Neural cell (in vitro differentiated cells): ENCODE measurements around the gene GPC3. TPM values are rescaled to one million over a fixed set of nuclear protein-coding genes. Genes with fewer than 3 reads are reported as not detected.

Experiments
- H2AFZ ChIP-seq: fragments of 200-600, 300-800 bp; sonication (generic), shearing (Covaris generic); 2 replicates; pipeline ENCODE4 v1.6.0; 2014; ENCODE audit warnings: low read depth, mild to moderate bottlenecking, antibody characterized with exemption, low read length, moderate library complexity
- H3F3A ChIP-seq: fragments of 200-600 bp; shearing (Covaris generic); 2 replicates; pipeline ENCODE4 v1.6.1; 2016; ENCODE audit warnings: mild to moderate bottlenecking, moderate library complexity, mixed read lengths, antibody characterized with exemption, low read length; ENCODE audit not compliant: insufficient read depth, poor library complexity, severe bottlenecking
- H3K27ac ChIP-seq: fragments of 200-600, 300-800 bp; sonication (generic), shearing (Covaris generic); 2 replicates; pipeline ENCODE4 v1.5.1; 2014; ENCODE audit warnings: mild to moderate bottlenecking, low read length, moderate library complexity
- H3K27me3 ChIP-seq: fragments of 300-800, 200-600 bp; sonication (generic), shearing (Covaris generic); 2 replicates; pipeline ENCODE4 v1.6.0; 2014; ENCODE audit warnings: mild to moderate bottlenecking, low read depth, low read length, moderate library complexity; ENCODE audit not compliant: insufficient read depth
- H3K36me3 ChIP-seq: fragments of 300-800, 200-600 bp; sonication (generic), shearing (Covaris generic); 2 replicates; pipeline ENCODE4 v1.5.1; 2014; ENCODE audit warnings: mild to moderate bottlenecking, antibody characterized with exemption, low read length, moderate library complexity; ENCODE audit not compliant: insufficient read depth
- H3K4me2 ChIP-seq: fragments of 300-800, 200-600 bp; sonication (generic), shearing (Covaris generic); 2 replicates; pipeline ENCODE4 v1.6.0; 2014; ENCODE audit warnings: mild to moderate bottlenecking, low read length
- H3K4me3 ChIP-seq: fragments of 300-800, 200-600 bp; sonication (generic), shearing (Covaris generic); 2 replicates; pipeline ENCODE4 v1.5.1; 2014; ENCODE audit warnings: mild to moderate bottlenecking, low read length, moderate library complexity
- H3K79me2 ChIP-seq: fragments of 200-600 bp; shearing (Covaris generic); replicated peaks from 2 replicates; pipeline ENCODE4 v1.6.0; 2014; ENCODE audit warnings: mild to moderate bottlenecking, low read length, moderate library complexity; ENCODE audit not compliant: insufficient read depth
- H3K9ac ChIP-seq: fragments of 300-800, 200-600 bp; sonication (generic), shearing (Covaris generic); 2 replicates; pipeline ENCODE4 v1.6.1; 2016; ENCODE audit warnings: mild to moderate bottlenecking, low read length, mixed read lengths
- H3K9me2 ChIP-seq: fragments of 200-600 bp; shearing (Covaris generic); 2 replicates; pipeline ENCODE4 v1.6.1; 2016; ENCODE audit warnings: mild to moderate bottlenecking, low read length, mixed read lengths; ENCODE audit not compliant: insufficient read depth
- H3K9me3 ChIP-seq: fragments of 200-600, 300-800 bp; sonication (generic), shearing (Covaris generic); 2 replicates; pipeline ENCODE4 v1.6.1; 2016; ENCODE audit warnings: mild to moderate bottlenecking, mixed run types, low read length, moderate library complexity, mixed read lengths
- H4K20me1 ChIP-seq: fragments of 200-600 bp; shearing (Covaris generic); 2 replicates; pipeline ENCODE4 v1.6.1; 2016; ENCODE audit warnings: mild to moderate bottlenecking, mixed run types; ENCODE audit not compliant: insufficient read depth
- EP300 ChIP-seq: fragments of 450-650 bp; conservative IDR thresholded peaks from 2 replicates; pipeline ENCODE4 v1.6.1; 2014; ENCODE audit warnings: antibody characterized with exemption, mild to moderate bottlenecking, moderate library complexity; ENCODE audit not compliant: poor library complexity, severe bottlenecking
- EZH2 ChIP-seq: fragments of 200-600, 300-800 bp; shearing (Covaris generic), sonication (generic); IDR thresholded peaks from 2 replicates; pipeline ENCODE4 v1.6.1; 2014; ENCODE audit warnings: antibody characterized with exemption, low read length, borderline replicate concordance, mild to moderate bottlenecking; ENCODE audit not compliant: insufficient read depth, poor library complexity, severe bottlenecking
- MXI1 ChIP-seq: fragments of 450-650 bp; conservative IDR thresholded peaks from 2 replicates; pipeline ENCODE4 v1.6.1; 2014; ENCODE audit warnings: antibody characterized with exemption, mild to moderate bottlenecking; ENCODE audit not compliant: poor library complexity, severe bottlenecking
- POLR2AphosphoS5 ChIP-seq: IDR thresholded peaks from 2 replicates; pipeline ENCODE4 v1.6.1; 2012
- RAD21 ChIP-seq: fragments of 450-650 bp; conservative IDR thresholded peaks from 2 replicates; pipeline ENCODE4 v1.6.1; 2014; ENCODE audit warnings: antibody characterized with exemption, mild to moderate bottlenecking, moderate library complexity
- SMC3 ChIP-seq: fragments of 450-650 bp; conservative IDR thresholded peaks from 2 replicates; pipeline ENCODE4 v1.6.1; 2014; ENCODE audit warnings: antibody characterized with exemption, mild to moderate bottlenecking, moderate library complexity; ENCODE audit not compliant: poor library complexity
- TAF1 ChIP-seq: IDR thresholded peaks from 2 replicates; pipeline ENCODE4 v1.6.1; 2012; ENCODE audit warnings: low read depth
- polyA plus RNA-seq: library from polyadenylated mRNA; depleted of rRNA; stranded (reverse); fragments of >200 nt; gene quantifications from 2 replicates; pipeline ENCODE4 v1.2.3, GENCODE V29; 2014
- TF ChIP-seq, protein P1 (sequence below): fragments of 450-650 bp; IDR thresholded peaks from 2 replicates; pipeline ENCODE4 v1.5.1; 2014; ENCODE audit warnings: antibody characterized with exemption, mild to moderate bottlenecking, moderate library complexity; ENCODE audit not compliant: poor library complexity, severe bottlenecking
- TF ChIP-seq, protein P2 (sequence below): IDR thresholded peaks from 2 replicates; pipeline ENCODE4 v1.6.1; 2012; ENCODE audit warnings: borderline replicate concordance

GPC3 gene
- polyA plus RNA-seq, 1 donor from 2014 or later = 2.1 TPM

GRCh38 chrX:133681897-133682296 lies 303.5 kb downstream of the GPC3 start:
- Histone ChIP-seq H2AFZ (no peak overlapping the region), H3K9me2 (no peaks in the 10 kb centered on the region), H3K9me3 (no peaks in the 10 kb centered on the region), H3F3A (no peaks in the 10 kb centered on the region), H3K9ac (no peak overlapping the region), H3K4me2 (no peak overlapping the region), H3K27me3 (no peaks in the 10 kb centered on the region), H3K36me3 (no peaks in the 10 kb centered on the region), H4K20me1 (no peaks in the 10 kb centered on the region), H3K27ac (no peak overlapping the region), H3K79me2 (no peaks in the 10 kb centered on the region), H3K4me3 (no peak overlapping the region)
- no peak for TF ChIP-seq SMC3
- TF ChIP-seq EP300 = no peak
- TF ChIP-seq RAD21 = no peak
- TF ChIP-seq, protein P1, sequence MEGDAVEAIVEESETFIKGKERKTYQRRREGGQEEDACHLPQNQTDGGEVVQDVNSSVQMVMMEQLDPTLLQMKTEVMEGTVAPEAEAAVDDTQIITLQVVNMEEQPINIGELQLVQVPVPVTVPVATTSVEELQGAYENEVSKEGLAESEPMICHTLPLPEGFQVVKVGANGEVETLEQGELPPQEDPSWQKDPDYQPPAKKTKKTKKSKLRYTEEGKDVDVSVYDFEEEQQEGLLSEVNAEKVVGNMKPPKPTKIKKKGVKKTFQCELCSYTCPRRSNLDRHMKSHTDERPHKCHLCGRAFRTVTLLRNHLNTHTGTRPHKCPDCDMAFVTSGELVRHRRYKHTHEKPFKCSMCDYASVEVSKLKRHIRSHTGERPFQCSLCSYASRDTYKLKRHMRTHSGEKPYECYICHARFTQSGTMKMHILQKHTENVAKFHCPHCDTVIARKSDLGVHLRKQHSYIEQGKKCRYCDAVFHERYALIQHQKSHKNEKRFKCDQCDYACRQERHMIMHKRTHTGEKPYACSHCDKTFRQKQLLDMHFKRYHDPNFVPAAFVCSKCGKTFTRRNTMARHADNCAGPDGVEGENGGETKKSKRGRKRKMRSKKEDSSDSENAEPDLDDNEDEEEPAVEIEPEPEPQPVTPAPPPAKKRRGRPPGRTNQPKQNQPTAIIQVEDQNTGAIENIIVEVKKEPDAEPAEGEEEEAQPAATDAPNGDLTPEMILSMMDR = no peak
- TF ChIP-seq MXI1 = no peak
- no peak for TF ChIP-seq POLR2AphosphoS5
- no peak for TF ChIP-seq TAF1
- TF ChIP-seq, protein P2, sequence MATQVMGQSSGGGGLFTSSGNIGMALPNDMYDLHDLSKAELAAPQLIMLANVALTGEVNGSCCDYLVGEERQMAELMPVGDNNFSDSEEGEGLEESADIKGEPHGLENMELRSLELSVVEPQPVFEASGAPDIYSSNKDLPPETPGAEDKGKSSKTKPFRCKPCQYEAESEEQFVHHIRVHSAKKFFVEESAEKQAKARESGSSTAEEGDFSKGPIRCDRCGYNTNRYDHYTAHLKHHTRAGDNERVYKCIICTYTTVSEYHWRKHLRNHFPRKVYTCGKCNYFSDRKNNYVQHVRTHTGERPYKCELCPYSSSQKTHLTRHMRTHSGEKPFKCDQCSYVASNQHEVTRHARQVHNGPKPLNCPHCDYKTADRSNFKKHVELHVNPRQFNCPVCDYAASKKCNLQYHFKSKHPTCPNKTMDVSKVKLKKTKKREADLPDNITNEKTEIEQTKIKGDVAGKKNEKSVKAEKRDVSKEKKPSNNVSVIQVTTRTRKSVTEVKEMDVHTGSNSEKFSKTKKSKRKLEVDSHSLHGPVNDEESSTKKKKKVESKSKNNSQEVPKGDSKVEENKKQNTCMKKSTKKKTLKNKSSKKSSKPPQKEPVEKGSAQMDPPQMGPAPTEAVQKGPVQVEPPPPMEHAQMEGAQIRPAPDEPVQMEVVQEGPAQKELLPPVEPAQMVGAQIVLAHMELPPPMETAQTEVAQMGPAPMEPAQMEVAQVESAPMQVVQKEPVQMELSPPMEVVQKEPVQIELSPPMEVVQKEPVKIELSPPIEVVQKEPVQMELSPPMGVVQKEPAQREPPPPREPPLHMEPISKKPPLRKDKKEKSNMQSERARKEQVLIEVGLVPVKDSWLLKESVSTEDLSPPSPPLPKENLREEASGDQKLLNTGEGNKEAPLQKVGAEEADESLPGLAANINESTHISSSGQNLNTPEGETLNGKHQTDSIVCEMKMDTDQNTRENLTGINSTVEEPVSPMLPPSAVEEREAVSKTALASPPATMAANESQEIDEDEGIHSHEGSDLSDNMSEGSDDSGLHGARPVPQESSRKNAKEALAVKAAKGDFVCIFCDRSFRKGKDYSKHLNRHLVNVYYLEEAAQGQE = no peak
- TF ChIP-seq EZH2 = no peak

DNA sequence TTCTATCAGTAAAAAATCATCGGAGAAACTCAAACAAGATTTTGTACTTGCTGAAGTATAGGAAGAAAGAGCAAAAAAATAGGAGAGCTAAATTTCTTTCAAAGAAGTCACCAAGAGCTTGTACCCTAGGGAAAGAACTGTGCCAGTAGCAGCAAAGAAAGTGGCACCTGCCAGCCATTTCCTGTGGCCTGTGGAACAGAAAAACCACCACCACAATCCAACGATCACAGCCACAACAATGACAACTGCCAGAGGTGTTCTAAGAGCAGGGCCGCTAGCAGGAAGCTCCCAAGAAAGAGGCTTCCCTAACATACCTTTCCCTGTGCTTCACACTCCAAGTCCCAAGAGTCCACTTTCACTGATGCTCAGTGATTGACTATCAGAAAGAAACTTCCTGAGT lies 304.0 kb downstream of the GPC3 start:
- no peaks in the 10 kb centered on the region for H3K9me3 ChIP-seq
- H3K27me3 ChIP-seq = no peaks in the 10 kb centered on the region
- no peaks in the 10 kb centered on the region for H3K9me2 ChIP-seq
- H3K79me2 ChIP-seq = no peaks in the 10 kb centered on the region
- no peaks in the 10 kb centered on the region for H3F3A ChIP-seq
- H3K4me2 ChIP-seq = no peak overlapping the region
- no peak overlapping the region for H2AFZ ChIP-seq
- no peaks in the 10 kb centered on the region for H4K20me1 ChIP-seq
- TF ChIP-seq RAD21 = no peak
- no peak for TF ChIP-seq POLR2AphosphoS5
- no peak for TF ChIP-seq SMC3
- no peak for TF ChIP-seq EP300
- TF ChIP-seq, protein P2 = no peak
- TF ChIP-seq MXI1 = no peak
- no peak for TF ChIP-seq EZH2
- TF ChIP-seq, protein P1 = no peak
- TF ChIP-seq TAF1 = no peak
- H3K4me3 ChIP-seq = no peak overlapping the region
- no peak overlapping the region for H3K27ac ChIP-seq
- H3K9ac ChIP-seq = no peak overlapping the region
- no peaks in the 10 kb centered on the region for H3K36me3 ChIP-seq
